ENCODE measurements around the gene FAM78A. TPM values are rescaled to one million over a fixed set of nuclear protein-coding genes. Genes with fewer than 3 reads are reported as not detected.

Gene FAM78A
- 6.7 and 6.9 TPM in 2 replicates for total RNA-seq (2014; rRNA removed; shearing (Covaris generic))

GRCh38 chr9:131276094-131276888, at the start of gene FAM78A:
Gene FAM78A (minus strand): TSS chr9:131276510. CDS start chr9:131276179, 331 bp downstream.

DNA sequence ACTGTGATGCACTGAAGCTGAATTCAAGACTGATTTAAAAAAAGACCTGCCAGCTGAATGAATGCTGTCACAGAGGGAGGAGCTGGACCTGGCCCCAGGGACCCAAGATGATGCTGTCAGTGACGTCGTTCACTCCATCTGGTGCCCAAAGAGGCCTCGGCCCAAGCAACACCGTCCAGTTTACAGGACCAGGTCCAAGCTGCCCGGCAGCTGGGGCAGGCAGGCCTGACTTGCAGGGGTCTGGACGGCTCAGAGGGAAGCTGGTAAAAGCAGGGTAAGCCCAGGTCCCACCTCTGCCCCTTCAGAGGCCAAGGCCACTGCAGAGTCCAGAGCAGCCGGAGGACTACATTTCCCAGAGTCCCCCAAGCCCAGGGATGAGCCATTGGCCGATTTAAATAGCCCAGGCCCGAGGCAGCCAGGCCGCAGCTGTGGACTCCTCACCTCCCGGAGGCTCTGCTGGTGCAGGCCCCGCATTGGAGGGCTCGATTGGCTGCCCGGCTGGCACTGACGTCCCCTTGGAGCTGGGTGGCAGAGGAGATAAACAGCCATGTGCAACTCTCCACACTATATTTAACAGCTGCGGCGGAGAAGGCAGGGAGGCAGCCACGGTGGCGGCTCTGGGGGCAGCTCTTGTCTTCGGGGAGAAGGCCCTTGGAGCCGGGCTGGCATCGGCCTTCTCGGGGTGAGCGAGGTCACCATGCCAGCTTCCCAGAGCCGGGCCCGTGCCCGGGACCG, 13.2 kb upstream of the FAM78A start, which contains the start of gene PLPP7:
Gene PLPP7 (plus strand): TSS at position 423 of the 735 bp plus-strand sequence. CDS start 275 bp downstream, at position 698.

Other genes with a start within 250 kb of the FAM78A start
- gene AIF1L, start 180.0 kb downstream of the FAM78A start, total RNA-seq (2014; rRNA removed; shearing (Covaris generic)): 30.1 and 30.9 TPM in 2 replicates
- gene NUP214, start 150.9 kb downstream of the FAM78A start, total RNA-seq (2014; rRNA removed; shearing (Covaris generic)): 23.5 and 24.2 TPM in 2 replicates
- 8.4 and 8.9 TPM in 2 replicates for gene PLPP7, start 13.2 kb upstream of the FAM78A start, total RNA-seq (2014; rRNA removed; shearing (Covaris generic))
- gene PRRC2B, start 117.6 kb upstream of the FAM78A start, total RNA-seq (2014; rRNA removed; shearing (Covaris generic)): 120 and 122 TPM in 2 replicates
- gene POMT1, start 226.4 kb upstream of the FAM78A start, total RNA-seq (2014; rRNA removed; shearing (Covaris generic)): 23.3 and 25.5 TPM in 2 replicates